GM15510 (cell line): ENCODE data around the gene SLC5A6.
A peak's percentile ranks its signal among the peaks of the same experiment; 100 is the strongest.

Source experiments
- POLR2A ChIP-seq: IDR thresholded peaks from 3 replicates; pipeline ENCODE4 v1.6.1; 2011; ENCODE audit warnings: borderline replicate concordance; ENCODE audit not compliant: insufficient read length; ENCODE audit errors: extremely low read depth

SLC5A6 gene

DNA sequence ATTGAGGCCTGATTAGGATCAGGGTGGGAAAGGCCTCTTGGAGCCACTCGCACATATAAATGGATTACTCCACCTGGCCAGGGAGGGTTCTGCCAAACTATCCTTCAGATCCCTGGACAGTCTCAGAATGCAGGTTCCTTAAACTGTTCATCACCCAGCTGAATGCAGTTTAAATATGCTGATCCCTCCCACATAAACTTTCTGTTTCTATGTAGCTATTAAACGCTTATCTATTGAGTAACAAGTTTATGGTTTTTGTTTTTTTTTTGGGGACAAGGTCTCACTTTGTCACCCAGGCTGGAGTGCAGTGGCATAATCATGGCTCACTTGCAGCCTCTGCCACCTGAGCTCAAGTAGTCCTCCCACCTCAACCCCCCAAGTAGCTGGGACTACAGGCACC is 7.0 kb upstream of the SLC5A6 start:
- TF ChIP-seq POLR2A: no peak

DNA sequence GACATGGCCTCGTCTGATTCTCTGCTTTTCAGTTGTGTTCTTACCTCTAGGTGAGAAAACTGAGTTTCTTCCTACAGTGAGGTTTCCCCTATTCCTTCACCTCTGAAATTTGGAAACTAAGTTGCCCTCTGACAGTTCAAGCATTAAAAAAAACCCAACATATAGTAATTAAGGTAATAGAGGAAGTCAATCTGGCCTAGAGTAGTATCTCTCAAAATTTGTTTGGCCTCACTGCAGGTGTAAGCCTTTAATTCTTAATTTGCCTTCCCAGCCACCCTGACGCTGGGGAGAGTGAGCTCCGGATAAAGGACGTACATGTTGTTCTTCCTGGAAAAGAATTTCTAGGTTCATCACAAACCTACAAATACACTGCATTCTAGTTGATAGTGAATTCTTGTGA is 6.5 kb upstream of the SLC5A6 start:
- no peak for TF ChIP-seq POLR2A

DNA sequence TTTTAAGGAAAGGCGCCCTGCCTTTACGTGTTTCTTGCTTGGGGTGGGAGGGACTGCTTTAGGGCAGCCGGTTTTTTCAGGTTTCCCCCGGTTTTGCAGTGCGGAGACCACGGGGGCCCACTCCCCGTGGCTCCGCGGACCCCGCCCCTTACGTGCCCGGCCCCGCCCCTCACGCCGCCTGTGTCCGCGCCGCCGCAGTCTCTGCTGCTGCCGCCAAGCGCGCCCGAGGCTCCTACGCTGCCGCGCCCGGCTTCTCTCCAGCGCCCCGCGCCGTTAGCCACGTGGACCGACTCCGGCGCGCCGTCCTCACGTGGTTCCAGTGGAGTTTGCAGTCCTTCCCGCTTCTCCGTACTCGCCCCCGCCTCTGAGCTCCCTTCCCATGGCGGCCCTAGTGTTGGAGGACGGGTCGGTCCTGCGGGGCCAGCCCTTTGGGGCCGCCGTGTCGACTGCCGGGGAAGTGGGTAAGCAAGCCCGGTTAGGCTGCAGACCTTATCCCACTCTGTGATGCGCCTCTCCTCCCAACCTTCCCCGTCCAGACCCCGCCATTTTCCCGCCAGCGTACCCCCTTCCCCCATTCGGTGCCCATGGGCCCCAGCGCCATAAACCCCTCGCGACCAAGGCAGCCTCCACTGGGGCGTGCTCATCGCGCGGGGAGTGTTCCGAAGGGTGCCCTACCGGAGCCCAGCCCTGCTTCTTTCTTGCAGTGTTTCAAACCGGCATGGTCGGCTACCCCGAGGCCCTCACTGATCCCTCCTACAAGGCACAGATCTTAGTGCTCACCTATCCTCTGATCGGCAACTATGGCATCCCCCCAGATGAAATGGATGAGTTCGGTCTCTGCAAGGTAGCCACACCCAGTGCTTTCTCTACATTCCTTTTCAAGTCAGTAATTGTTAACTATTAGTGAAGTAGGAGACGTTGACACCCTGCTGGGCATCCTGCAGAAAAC is 5.4 kb upstream of the SLC5A6 start, which contains the start of gene CAD:
Gene CAD (plus strand): TSS at position 197 of the 949 bp plus-strand sequence. CDS start 183 bp downstream, at position 380.
- peak; percentile 80 for TF ChIP-seq POLR2A

DNA sequence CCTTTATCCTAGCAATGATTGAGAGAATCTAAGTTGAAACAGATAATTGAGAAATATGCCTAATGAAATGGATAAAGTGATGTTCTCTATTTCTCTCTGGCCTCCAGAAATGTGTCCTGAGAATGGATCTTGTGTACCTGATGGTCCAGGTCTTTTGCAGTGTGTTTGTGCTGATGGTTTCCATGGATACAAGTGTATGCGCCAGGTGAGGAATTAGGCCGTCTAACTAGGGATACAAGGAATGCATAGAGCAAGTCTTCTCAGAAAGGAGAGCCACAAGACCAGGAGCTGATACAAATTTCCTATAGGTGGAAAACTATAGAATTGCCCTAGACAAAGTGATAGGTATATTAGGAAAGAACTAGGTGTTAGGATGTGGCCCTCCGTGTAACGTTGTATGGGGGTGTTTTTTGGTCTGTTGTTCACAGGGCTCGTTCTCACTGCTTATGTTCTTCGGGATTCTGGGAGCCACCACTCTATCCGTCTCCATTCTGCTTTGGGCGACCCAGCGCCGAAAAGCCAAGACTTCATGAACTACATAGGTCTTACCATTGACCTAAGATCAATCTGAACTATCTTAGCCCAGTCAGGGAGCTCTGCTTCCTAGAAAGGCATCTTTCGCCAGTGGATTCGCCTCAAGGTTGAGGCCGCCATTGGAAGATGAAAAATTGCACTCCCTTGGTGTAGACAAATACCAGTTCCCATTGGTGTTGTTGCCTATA is 4.5 kb upstream of the SLC5A6 start:
- TF ChIP-seq POLR2A: no peak

DNA sequence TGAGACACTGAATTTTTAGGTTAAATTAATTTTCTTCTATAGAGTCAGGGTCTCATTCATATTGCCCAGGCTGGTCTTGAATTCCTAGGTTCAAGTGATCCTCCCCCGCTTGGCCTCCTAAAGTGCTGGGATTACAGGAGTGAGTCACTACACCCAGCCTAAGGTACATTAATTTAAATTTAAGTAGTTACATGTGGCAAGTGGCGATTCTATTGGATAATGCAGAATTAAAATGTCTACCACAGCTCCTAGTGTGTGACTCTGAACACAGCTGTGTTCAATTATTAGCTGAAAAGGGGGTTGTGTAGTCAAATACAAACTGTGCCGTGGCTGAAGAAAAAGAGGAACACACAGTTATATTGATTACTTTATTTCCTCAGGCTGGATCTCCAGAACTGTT is 2.9 kb upstream of the SLC5A6 start:
- no peak for TF ChIP-seq POLR2A

DNA sequence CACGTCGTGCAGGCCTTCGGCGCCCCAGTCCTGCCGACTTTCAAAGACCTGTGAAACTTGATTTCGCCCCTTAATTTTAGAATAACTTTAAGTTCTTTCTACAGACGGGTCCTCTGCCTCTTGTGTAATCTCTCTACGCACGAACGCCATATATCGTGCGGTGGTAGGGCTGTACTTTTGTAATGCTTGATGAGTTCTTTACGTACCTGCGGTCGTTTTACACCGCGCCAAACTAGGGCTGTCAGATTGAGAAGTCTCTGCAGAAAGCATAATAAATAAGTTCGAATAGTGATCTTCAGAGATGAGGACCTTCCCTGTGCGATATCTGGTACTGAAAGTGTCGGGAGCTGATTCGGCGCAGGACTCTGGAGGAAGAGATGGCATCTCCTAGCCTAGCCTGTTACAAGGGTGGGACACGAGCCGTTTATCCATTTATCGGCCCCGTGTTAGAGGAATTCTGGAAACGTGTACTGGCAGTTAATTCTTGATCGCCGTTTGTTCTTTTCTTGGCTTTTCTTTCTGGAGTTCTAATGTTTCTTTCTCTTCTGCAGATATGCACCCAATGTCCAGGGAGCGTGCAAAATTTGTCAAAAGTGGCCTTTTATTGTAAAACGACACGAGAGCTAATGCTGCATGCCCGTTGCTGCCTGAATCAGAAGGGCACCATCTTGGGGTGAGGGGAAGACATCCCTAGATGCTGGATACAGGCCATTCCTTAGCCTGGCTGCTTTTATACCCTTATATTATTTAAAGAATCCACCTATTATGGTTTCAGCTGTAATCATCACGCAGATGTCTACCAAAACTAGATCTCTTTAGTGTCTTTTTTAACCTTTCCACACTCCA is 781 bp upstream of the SLC5A6 start:
- no peak for TF ChIP-seq POLR2A

DNA sequence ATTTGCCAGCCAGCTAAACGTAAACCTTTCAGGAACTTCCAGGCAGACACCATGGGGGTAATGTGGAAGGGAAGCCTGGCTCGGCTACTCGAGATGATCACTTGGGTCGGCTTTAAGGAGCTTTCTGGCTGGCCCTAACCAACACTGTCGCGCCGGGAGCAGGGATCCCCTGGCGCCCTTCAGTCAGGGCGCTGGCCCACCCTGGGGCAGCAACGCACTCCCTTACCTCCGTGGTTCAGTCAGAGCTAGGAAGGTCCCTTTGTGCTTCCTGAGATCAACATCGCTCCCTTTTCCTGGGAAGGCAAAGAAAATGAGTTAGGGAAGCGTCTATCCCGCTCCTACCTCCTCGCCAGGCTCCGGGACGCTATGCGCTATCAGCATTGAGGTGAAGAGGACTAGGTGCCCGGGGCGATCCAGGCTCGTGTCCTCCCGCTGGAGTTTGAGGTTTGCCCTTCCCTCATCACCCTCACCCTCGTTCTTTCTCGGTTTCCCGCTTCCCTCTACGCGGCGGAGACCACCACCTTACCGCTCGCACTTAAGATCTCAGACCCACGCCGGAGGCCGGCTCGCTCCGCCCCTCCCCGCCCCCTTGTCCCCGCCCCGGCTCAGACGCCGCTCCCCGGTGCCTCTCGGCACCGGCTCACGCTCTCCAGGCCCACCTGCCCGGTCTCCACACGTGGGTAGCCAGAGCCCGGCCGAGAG is 676 bp downstream of the SLC5A6 start:
- TF ChIP-seq POLR2A: no peak

DNA sequence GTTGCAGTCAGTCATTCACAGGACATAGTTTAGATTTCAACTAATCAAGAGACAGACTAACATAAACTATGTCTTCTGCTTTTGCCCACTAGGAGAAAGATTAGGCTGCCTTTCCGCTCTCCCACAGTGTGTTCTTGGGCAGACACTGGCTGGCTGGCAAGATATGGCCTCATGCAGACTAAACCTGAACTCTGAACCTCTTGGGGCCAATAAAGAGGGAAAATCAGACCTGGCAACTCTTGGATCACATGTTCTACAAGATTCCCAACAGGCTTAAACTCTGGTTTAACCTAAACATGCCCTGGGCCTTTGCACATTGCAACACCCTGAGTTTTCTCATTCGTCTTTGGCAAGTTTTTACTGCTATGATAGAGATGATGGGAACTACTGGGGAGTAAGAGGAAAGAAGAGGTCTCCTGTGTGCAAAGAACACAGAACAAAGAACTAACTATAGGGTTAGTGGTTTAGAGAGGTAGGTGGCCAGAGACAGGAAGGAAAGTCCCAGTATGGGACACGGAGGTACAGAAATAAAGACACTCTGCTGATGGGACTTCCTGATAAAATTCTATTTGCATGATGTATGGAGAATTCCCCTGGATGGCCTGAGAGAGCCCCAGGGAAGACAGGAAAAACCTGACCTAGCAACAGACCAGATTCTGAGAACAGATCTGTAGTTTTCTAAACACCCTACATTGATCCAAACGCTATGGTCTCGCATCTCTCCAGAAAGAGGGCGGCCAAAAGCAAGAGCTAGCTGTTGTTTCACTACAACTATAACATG is 2.3 kb downstream of the SLC5A6 start:
- TF ChIP-seq POLR2A: no peak

DNA sequence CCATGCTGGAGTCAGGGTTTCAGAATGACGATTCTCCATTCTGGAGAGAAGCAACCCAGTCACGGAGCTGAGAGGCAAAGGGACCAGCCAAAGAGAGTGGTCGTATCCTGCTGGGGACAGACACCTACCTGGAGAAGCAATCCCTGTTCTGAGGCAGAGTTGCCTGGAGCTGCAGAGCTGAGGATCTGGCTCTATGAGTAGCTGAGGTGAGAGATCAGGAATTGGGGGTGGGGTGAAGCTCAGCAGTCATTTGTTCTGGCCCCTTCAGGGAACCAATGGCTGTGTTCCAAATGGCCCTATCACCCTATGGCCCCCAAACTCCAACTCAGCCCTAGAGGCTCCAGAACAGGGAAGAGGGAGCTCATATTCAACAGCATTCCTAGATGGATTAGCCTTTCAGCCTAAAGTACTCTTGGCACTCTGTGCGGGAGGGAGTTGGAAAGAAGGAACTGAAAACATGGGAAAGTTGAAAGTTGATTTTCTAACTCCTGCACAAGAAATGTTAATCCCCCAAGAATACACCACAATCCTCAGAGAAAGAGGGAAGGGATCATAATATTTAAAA is 3.5 kb downstream of the SLC5A6 start:
- no peak for TF ChIP-seq POLR2A

DNA sequence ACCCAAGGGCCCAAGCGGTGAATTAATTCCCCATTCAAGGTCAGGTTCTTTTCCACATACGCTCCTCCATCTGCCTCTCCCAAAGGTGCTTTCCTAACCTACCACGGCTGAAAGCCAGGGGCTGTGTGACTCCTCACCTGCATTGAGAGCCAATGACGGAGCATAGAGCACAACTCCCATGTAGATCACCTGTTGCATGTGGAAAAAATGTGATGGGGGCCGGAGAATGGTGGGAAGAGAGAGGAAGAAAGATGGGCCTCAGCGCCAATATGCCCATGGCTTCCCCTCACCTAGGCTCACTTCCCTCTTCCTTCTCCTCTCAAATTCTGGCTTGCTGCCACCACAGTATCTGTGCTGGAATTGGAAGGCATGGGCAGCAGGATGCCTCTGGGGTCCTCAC is 5.7 kb downstream of the SLC5A6 start:
- TF ChIP-seq POLR2A: no peak

DNA sequence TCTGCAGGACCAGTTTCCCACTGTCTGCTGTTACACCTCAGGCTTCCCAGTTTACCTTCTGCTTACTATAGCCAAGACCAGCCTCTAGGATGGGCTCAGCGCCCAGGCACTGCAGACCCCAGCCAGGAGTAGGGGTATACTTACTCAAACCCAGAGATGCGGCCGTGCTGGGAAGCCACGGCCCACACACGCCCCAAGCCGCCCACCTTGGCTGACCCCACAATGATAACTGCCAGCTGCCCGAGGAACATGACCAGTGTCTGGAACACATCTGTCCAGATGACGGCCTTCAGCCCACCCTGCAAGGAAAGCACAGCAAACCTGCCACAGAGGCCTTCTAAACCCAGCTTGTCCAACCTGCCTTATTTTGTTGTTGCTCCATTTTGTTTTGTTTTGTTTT is 6.9 kb downstream of the SLC5A6 start:
- no peak for TF ChIP-seq POLR2A

DNA sequence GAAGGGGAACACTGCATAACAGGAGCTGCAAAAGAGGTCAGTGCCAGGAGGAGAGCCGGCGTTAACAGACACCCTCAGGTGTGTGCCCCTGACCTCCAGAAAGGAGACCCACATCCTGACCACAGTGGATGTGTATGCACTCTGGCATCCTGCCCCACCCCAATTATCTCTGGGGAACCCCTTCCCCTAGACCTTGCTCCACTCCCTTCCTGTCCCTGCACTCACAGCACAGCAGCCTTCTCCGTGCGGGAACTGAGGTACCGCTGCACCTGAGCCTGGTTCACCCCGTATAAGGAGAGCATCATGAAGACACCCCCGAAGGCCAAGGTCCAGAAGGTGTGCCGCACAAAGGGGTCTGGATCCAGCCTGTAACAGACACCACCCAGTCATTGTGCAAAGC is 7.5 kb downstream of the SLC5A6 start:
- TF ChIP-seq POLR2A: no peak

DNA sequence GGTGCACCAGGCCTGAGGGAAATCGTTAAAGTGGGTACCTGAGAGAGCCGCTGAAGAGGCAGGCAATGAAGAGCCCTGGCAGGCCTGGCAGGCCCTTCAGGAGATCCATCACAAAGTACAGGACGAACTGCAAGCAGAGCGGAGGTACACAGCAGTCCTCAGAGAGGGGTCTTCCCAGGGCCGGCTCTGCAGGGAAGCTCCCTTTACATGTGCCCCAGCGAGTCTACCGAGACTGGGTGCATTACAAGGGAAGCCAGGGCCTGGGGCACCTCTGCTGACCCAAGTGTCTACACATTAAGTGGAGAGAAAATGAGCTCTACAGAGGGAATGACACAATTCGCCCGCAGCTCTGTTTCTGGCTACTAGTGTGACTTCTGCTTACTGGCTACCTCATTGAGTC is 8.3 kb downstream of the SLC5A6 start:
- TF ChIP-seq POLR2A: no peak
